Central memory CD8-positive, alpha-beta T cell (primary cell): Measurements from ENCODE around the gene MFSD6.

ENCODE experiments used
- ATAC-seq: fragments of 150-1000 bp; cut with Tn5 transposase; replicated peaks from 2 replicates; pipeline ENCODE4 v1.10.0; 2022; ENCODE audit warnings: mild to moderate bottlenecking, moderate FRiP score, moderate number of reproducible peaks; ENCODE audit not compliant: poor library complexity, severe bottlenecking; ENCODE audit errors: extremely low read depth
- DNase-seq, 2 donors: peaks; one replicate each; pipeline ENCODE4 v3.0.0; 2021; ENCODE audit warnings: low spot score in 2 of 2
- H3K27ac Mint-ChIP-seq: one replicate; pipeline ENCODE4 v1.8.0; 2022; ENCODE audit warnings: low read depth, mild to moderate bottlenecking, moderate library complexity, mixed read lengths
- H3K27me3 Mint-ChIP-seq: one replicate; pipeline ENCODE4 v1.8.0; 2022; ENCODE audit warnings: mixed read lengths
- H3K36me3 Mint-ChIP-seq: one replicate; pipeline ENCODE4 v1.8.0; 2022; ENCODE audit warnings: mild to moderate bottlenecking, moderate library complexity, mixed read lengths; ENCODE audit not compliant: insufficient read depth
- H3K4me1 Mint-ChIP-seq: one replicate; pipeline ENCODE4 v1.8.0; 2022; ENCODE audit warnings: mixed read lengths
- H3K4me3 Mint-ChIP-seq: one replicate; pipeline ENCODE4 v1.8.0; 2022; ENCODE audit warnings: mild to moderate bottlenecking, moderate library complexity, mixed read lengths
- H3K9me3 Mint-ChIP-seq: one replicate; pipeline ENCODE4 v1.8.0; 2022; ENCODE audit warnings: mixed read lengths

The MFSD6 gene

GRCh38 chr2:190449925-190450324 lies 41.8 kb downstream of the MFSD6 start:
- no peaks in the 10 kb centered on the region for H3K9me3 Mint-ChIP-seq
- no peak overlapping the region for H3K4me3 Mint-ChIP-seq
- no peaks in the 10 kb centered on the region for H3K27me3 Mint-ChIP-seq
- peaks cover 6% of the 10 kb centered on the region for H3K36me3 Mint-ChIP-seq
- DNase-seq = no peak
- no peak for ATAC-seq
- H3K27ac Mint-ChIP-seq = no peak overlapping the region
- peaks cover 59% of the 10 kb centered on the region for H3K4me1 Mint-ChIP-seq

DNA sequence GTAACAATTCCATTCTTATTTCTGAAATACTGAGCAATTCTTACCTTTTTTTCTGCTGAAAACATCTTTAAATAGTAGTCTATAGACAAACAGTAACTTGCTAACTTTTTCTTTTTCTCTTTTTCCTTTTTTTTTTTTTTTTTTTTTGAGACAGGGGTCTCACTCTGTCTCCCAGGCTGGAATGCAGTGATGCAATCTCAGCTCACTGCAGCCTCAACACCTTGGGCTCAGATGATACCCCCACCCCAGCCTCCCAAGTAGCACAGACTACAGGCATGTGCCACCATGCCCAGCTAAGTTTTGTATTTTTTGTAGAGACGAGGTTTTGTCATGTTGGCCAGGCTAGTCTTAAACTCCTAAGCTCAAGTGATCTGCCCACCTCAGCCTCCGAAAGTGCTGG lies 42.2 kb downstream of the MFSD6 start:
- ATAC-seq (no peak), DNase-seq (no peak)
- H3K27me3 Mint-ChIP-seq = no peaks in the 10 kb centered on the region
- no peak overlapping the region for H3K27ac Mint-ChIP-seq
- H3K4me3 Mint-ChIP-seq = no peak overlapping the region
- peaks cover 8% of the 10 kb centered on the region for H3K36me3 Mint-ChIP-seq
- peaks cover 57% of the 10 kb centered on the region for H3K4me1 Mint-ChIP-seq
- no peaks in the 10 kb centered on the region for H3K9me3 Mint-ChIP-seq

GRCh38 chr2:190451561-190452176 lies 43.5 kb downstream of the MFSD6 start:
- peaks cover 54% of the 10 kb centered on the region for H3K4me1 Mint-ChIP-seq
- no peak for ATAC-seq
- no peaks in the 10 kb centered on the region for H3K9me3 Mint-ChIP-seq
- no peaks in the 10 kb centered on the region for H3K27me3 Mint-ChIP-seq
- no peak overlapping the region for H3K27ac Mint-ChIP-seq
- no peak overlapping the region for H3K4me3 Mint-ChIP-seq
- no peak for DNase-seq
- H3K36me3 Mint-ChIP-seq = peaks cover 13% of the 10 kb centered on the region

GRCh38 chr2:190452433-190452832 lies 44.3 kb downstream of the MFSD6 start:
- no peaks in the 10 kb centered on the region for H3K9me3 Mint-ChIP-seq
- H3K4me3 Mint-ChIP-seq = no peak overlapping the region
- peaks cover 16% of the 10 kb centered on the region for H3K36me3 Mint-ChIP-seq
- no peak for ATAC-seq
- peaks cover 61% of the 10 kb centered on the region for H3K4me1 Mint-ChIP-seq
- H3K27ac Mint-ChIP-seq = peak overlapping the region; percentile 2
- H3K27me3 Mint-ChIP-seq = no peaks in the 10 kb centered on the region
- no peak for DNase-seq

GRCh38 chr2:190454795-190455194 lies 46.6 kb downstream of the MFSD6 start:
- H3K9me3 Mint-ChIP-seq = no peaks in the 10 kb centered on the region
- no peak overlapping the region for H3K27ac Mint-ChIP-seq
- no peaks in the 10 kb centered on the region for H3K27me3 Mint-ChIP-seq
- ATAC-seq (no peak), DNase-seq (no peak)
- peaks cover 20% of the 10 kb centered on the region for H3K36me3 Mint-ChIP-seq
- peaks cover 73% of the 10 kb centered on the region for H3K4me1 Mint-ChIP-seq
- H3K4me3 Mint-ChIP-seq = no peak overlapping the region

GRCh38 chr2:190455358-190456095 lies 47.4 kb downstream of the MFSD6 start:
- Mint-ChIP-seq H3K9me3 (no peaks in the 10 kb centered on the region), H3K27me3 (no peaks in the 10 kb centered on the region), H3K4me1 (peaks cover 79% of the 10 kb centered on the region), H3K36me3 (peaks cover 20% of the 10 kb centered on the region), H3K27ac (no peak overlapping the region), H3K4me3 (no peak overlapping the region)
- ATAC-seq (no peak), DNase-seq (no peak)

DNA sequence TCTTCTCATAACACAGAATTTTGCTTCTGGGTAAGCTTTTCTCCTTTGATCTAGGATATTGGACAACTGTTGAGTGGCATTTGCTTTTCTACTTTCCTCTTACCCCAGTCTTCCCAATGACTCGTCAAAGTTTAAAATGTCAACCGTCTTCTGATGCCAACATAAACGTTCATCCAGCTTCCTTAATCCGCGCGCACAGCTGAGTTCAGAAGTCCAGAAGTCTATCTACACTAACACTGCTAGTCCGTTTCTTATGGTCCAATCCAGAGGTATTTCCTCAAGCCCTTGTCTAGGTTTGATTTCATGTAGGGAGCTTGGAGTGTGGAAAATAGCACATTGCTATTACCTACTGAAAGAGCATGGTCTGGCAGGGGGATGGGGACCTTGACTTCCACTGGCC lies 48.7 kb downstream of the MFSD6 start:
- ATAC-seq = no peak
- no peak overlapping the region for H3K27ac Mint-ChIP-seq
- DNase-seq = no peak
- peaks cover 77% of the 10 kb centered on the region for H3K4me1 Mint-ChIP-seq
- H3K4me3 Mint-ChIP-seq = no peak overlapping the region
- peaks cover 15% of the 10 kb centered on the region for H3K36me3 Mint-ChIP-seq
- no peaks in the 10 kb centered on the region for H3K9me3 Mint-ChIP-seq
- H3K27me3 Mint-ChIP-seq = no peaks in the 10 kb centered on the region

GRCh38 chr2:190457256-190457655 lies 49.1 kb downstream of the MFSD6 start:
- ATAC-seq = no peak
- DNase-seq = no peak
- peaks cover 79% of the 10 kb centered on the region for H3K4me1 Mint-ChIP-seq
- H3K36me3 Mint-ChIP-seq = peaks cover 15% of the 10 kb centered on the region
- no peaks in the 10 kb centered on the region for H3K9me3 Mint-ChIP-seq
- H3K27ac Mint-ChIP-seq = no peak overlapping the region
- no peak overlapping the region for H3K4me3 Mint-ChIP-seq
- H3K27me3 Mint-ChIP-seq = no peaks in the 10 kb centered on the region

DNA sequence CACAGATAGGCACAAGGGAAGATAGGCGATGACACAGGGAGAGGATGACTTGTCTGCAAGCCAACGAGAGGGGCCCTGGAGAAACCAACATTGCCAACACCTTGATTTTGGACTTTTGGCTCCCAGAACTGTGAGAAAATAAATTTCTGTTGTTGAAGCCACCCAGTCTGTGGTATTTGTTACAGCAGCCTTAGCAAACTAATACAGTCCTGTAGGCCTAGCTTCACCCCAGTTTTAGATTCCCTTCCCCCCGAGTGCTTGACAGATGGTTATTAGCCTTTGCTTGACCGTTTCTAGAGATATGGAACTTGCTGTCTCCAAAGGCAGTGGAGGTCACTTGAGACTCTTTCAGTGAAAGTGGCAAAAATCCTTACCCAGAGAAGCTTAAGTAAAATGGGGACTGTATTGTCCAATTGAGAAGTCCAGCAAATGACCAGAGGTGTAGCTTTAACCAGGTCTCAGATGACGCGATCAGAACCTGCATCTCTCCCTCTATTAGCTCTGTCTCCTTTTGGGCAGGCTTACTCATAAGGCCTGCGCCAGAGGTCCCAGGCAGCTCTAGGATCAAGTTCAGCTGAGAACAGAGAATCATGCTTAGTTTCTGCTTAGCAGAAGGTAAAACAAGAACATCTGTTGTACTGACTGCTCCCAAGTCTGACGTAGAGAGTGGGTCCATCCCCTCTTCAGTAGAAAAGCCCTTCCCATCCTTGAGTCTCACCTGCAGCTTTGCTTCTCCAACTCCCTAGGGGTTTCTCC lies 50.4 kb downstream of the MFSD6 start:
- Mint-ChIP-seq H3K9me3 (no peaks in the 10 kb centered on the region), H3K4me3 (no peak overlapping the region), H3K27ac (no peak overlapping the region), H3K4me1 (peaks cover 76% of the 10 kb centered on the region), H3K27me3 (no peaks in the 10 kb centered on the region), H3K36me3 (peaks cover 15% of the 10 kb centered on the region)
- DNase-seq (no peak), ATAC-seq (no peak)

- DNase-seq = no peak
- H3K36me3 Mint-ChIP-seq = peaks cover 15% of the 10 kb centered on the region
- no peaks in the 10 kb centered on the region for H3K9me3 Mint-ChIP-seq
- H3K27ac Mint-ChIP-seq = no peak overlapping the region
- ATAC-seq = no peak
- H3K4me1 Mint-ChIP-seq = peaks cover 76% of the 10 kb centered on the region
- H3K4me3 Mint-ChIP-seq = no peak overlapping the region
- no peaks in the 10 kb centered on the region for H3K27me3 Mint-ChIP-seq
These were observed 51.7 kb downstream of the MFSD6 start for GRCh38 chr2:190459881-190460280.

GRCh38 chr2:190460487-190460886 lies 52.3 kb downstream of the MFSD6 start:
- H3K4me1 Mint-ChIP-seq = peaks cover 78% of the 10 kb centered on the region
- ATAC-seq = no peak
- no peak overlapping the region for H3K27ac Mint-ChIP-seq
- DNase-seq = no peak
- H3K4me3 Mint-ChIP-seq = no peak overlapping the region
- no peaks in the 10 kb centered on the region for H3K9me3 Mint-ChIP-seq
- no peaks in the 10 kb centered on the region for H3K27me3 Mint-ChIP-seq
- H3K36me3 Mint-ChIP-seq = peaks cover 12% of the 10 kb centered on the region

GRCh38 chr2:190462181-190462580 lies 54.0 kb downstream of the MFSD6 start:
- H3K27ac Mint-ChIP-seq = no peak overlapping the region
- H3K4me3 Mint-ChIP-seq = no peak overlapping the region
- ATAC-seq (no peak), DNase-seq (no peak)
- no peaks in the 10 kb centered on the region for H3K9me3 Mint-ChIP-seq
- H3K27me3 Mint-ChIP-seq = no peaks in the 10 kb centered on the region
- H3K4me1 Mint-ChIP-seq = peaks cover 83% of the 10 kb centered on the region
- H3K36me3 Mint-ChIP-seq = peaks cover 5% of the 10 kb centered on the region

GRCh38 chr2:190462611-190463010 lies 54.5 kb downstream of the MFSD6 start:
- H3K36me3 Mint-ChIP-seq = peaks cover 5% of the 10 kb centered on the region
- ATAC-seq = no peak

More at GRCh38 chr2:190462611-190463010, 54.5 kb downstream of the MFSD6 start:
- H3K9me3 Mint-ChIP-seq = no peaks in the 10 kb centered on the region
- H3K27me3 Mint-ChIP-seq = no peaks in the 10 kb centered on the region
- no peak overlapping the region for H3K4me3 Mint-ChIP-seq
- H3K4me1 Mint-ChIP-seq = peaks cover 80% of the 10 kb centered on the region
- DNase-seq = no peak
- no peak overlapping the region for H3K27ac Mint-ChIP-seq
